HG02623 (cell line): ENCODE data around the gene DHH.
"Not testable (repeated sequence)": the region's sequence is repeated elsewhere in the genome, so short reads cannot be mapped to it uniquely, and the experiment has no call there.

ENCODE experiments used
- ATAC-seq: cut with Tn5 transposase; IDR thresholded peaks from one replicate; pipeline ENCODE4 v1.9.1; 2021; ENCODE audit warnings: moderate library complexity; ENCODE audit not compliant: unreplicated experiment

Gene DHH

DNA sequence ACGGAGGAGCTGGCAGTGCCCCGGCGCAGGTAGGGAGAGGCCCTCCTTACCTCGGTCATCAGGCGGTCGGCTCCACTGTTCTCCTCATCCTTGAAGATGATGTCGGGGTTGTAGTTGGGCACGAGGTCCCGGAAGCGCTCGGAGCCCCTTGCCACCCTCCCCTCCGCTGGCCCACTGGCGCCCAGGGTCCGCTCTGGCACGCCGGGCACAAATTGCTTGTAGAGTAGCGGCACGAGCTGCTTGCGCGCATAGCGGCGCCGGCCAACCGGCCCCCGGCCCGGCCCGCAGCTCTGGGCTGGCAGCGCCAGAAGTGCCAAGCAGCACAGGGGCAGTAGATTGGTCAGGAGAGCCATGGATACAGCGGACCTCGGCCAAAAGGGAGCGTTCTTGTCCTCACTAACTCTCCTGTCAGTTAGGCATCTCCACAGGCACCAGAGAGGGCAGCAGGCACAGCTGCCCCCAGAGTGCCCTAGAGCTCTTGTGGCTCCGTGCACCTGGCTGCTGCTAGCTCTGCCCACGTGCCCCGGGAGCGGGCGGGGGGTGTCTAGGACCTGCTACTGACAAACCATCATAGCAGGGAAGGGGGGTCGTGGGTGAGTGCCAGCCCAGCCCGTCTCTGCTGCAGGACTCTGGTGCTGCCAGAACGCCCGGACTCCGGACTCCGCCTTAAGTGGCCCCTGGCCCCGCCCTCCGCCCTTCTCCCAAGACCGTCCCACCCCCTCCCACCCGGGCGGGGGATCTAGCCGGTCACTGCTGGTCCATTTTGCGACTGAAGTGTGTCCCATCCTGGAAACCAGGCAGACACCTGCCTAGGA is at the start of gene DHH:
DHH (minus strand) TSS at position 642 of the 815 bp plus-strand sequence; CDS start at position 353, 289 bp downstream.
- no peak for ATAC-seq

DNA sequence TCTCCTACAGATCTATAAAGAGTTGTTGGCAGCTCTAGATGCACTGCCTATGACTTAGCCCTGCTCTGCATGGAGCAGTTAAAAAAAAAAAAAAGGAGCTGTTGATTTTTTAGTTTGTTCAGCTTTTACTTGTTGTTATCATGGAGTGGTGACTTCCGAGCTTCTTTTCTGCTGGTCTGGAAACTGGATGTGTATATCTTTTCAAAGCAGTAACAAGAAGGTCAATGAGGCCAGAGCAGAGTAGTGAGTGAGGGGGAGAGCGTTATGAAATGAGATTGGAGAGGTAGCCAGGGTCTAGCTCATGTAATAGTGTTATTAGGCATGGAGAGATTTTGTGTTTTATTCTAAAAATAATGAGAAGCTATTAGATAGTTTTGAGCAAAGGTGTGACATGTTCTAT is 49.8 kb upstream of the DHH start:
- ATAC-seq, result no peak

GRCh38 chr12:49138999-49139398 is 44.4 kb upstream of the DHH start:
- no peak for ATAC-seq

- ATAC-seq, result no peak
Observed at GRCh38 chr12:49138587-49138986, 44.0 kb upstream of the DHH start.

DNA sequence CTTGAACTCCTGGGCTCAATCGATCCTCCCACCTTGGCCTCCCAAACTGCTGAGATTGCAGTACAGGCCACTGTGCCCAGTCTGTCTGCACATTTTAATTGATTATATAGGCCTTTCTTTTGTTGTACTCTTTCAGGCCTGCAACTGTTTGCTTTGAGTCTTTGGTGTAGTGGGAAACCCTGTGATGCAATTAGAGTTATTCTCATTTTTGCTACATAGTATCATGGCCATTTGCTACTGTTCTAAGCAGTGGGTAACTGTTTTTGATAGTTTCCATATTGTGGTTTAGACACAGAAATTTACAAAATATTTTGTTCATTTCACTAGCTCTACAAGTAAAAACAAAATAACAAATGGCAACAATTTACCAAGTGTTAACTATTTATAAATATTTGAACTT is 42.9 kb upstream of the DHH start:
- ATAC-seq, result no peak

- ATAC-seq, result not testable (repeated sequence)
Observed at GRCh38 chr12:49136997-49137396, 42.4 kb upstream of the DHH start.

DNA sequence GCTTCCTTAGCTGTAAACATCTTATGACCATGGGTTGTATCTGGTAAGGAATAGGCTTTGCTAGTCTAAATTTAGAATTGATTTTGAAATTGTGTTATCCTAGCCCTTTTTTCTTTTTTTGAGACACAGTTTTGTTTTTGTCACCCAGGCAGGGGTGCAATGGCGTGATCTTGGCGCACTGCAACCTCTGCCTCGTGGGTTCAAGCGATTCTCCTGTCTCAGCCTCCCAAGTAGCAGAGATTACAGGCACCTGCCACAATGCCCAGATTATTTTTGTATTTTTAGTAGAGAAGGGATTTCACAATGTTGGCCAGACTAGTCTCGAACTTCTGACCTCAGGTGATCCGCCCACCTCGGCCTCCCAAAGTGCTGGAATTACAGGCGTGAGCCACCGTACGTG is 39.0 kb upstream of the DHH start:
- ATAC-seq, result no peak

DNA sequence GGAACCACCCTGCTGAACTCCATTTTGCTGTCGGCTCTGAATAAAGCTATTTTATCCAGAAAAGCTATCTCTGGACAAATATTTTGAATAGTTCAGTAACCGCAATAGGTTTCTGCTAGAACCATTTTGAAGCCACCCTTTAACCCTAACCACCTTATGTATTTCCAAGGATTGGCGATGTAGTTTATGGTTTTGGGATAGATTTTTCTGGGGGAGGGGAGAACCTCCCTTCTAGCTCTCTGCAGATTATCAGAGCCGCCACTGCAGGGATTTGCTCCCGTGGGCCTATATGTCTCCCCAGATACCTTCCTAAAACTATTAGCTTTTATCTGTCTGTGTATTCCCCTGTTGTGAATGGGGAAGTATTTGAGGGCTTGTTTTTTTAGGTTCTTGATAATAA is 38.4 kb upstream of the DHH start:
- ATAC-seq, result no peak

GRCh38 chr12:49131894-49132461 is 37.4 kb upstream of the DHH start:
- ATAC-seq, result no peak

DNA sequence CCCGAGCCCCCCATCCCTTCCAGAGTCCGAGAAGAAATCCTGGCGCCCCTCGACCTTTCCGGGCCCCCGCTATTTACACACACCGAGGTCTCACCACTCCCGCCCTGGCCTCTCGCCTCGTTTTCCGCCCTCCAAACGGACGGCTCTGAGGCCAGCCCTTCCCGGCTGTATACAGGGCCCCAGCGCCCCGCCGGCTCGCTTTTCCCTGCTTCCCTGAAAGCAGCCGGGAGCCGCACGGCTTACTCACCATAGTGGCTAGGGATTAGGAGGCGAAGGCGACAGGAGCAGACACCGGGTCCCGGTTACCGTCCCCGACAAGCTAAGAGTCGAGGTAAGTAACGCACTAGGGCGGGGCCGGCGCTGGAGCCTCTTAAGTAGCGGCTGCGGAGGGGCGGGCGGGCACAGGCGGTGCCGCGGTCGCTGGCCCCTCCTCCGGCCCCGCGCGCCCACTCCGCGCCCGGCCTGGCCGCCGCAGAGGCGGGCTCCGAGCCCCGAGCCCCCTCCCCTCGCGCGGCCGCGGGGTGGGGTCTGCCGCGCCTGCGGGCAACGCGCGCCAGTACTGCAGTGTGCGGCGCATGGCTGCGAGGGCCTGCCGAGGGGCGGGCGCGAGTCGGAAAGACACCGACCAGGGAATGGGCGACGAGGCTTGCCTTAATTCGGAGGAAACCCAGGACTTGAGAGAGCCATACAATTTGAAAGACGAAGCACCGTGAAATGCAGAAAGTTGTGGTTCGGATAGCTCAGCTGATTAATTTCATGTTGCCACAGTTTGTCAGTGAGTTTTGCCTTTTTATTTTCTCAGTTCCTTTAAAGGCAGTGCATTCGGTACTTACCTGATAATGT is 36.7 kb upstream of the DHH start, which contains the start of gene TUBA1B:
TUBA1B (minus strand) TSS at position 345 of the 843 bp plus-strand sequence; CDS start at position 250, 95 bp downstream.
- peak; percentile 66 for ATAC-seq

GRCh38 chr12:49130151-49131050 is 35.8 kb upstream of the DHH start:
- ATAC-seq, result peak; percentile 53

- no peak for ATAC-seq
Observed at GRCh38 chr12:49129332-49130150, 34.9 kb upstream of the DHH start.

DNA sequence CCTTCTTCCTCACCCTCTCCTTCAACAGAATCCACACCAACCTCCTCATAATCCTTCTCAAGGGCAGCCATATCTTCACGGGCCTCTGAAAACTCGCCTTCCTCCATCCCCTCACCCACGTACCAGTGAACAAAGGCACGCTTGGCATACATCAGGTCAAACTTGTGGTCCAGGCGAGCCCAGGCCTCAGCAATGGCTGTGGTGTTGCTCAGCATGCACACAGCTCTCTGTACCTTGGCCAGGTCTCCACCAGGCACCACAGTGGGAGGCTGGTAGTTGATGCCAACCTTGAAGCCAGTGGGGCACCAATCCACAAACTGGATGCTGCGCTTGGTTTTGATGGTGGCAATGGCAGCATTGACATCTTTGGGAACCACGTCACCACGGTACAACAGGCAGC is 33.4 kb upstream of the DHH start:
- ATAC-seq, result not testable (repeated sequence)

DNA sequence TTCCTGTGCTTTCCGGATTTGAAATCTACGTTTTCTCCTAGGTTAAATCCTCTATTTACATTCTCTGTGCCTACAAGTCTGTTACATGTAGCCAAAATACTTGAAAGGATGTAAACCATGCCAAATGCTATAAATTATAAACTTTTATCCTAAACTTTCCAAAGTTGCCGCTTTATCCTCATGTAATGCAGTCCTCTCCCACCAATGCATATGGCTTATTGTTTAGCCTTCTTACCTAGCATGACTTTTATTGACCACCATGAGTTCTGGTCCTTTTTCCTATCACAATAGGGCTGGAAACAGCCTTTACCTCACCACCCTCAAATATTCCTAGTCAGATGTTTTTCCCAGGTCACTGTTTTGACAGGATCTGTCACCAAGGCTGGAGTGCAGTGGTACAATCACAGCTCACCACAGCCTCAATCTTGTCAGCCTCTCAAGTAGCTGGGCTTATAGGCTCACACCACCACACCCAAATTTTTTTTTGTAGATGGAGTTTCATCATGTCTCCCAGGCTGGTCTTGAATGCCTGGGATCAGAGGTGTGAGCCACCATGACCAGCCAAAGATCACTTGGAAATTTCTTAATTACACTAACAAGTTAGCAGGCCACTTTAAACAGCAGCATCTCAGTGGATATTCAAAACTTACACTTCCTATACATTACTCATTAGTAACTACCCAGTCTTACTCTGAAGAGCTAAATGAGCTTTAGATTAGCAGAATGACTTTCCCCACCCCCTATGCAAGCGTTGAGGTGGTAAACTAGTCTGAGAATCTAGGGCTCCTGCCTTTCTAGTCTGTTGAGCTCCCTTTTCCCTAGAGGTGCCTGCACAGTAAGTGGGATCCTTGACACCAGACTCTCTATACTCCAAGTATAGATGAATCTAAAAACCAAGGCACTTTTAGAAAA is 32.5 kb upstream of the DHH start:
- ATAC-seq, result no peak

GRCh38 chr12:49121047-49121696 is 26.6 kb upstream of the DHH start:
- ATAC-seq, result no peak

DNA sequence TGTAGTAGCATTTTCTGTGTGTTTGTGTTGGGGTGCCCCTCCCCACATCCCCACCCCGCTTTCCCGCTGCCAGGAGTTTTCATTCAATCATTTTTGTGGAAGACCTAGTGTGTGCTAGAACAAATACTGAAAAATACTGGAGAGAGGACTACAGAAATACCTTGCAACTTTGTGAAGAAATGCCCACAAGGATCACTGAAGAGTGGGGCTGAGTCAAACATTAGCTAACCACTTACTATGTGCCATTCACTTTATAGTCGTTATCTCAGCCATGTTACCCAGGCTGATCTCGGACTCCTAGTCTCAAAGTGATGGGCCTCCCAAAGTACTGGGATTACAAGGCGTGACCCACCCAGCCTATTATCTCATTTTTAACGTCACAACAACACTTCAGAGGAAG is 16.6 kb upstream of the DHH start:
- ATAC-seq, result no peak

- peak; percentile 99 for ATAC-seq
Observed at GRCh38 chr12:49110464-49111155, 16.0 kb upstream of the DHH start, which contains the start of gene LMBR1L. TSS of gene LMBR1L (minus strand) at chr12:49110847. CDS start at chr12:49110555, 292 bp downstream.
